Measurements from ENCODE around the gene SSR4. TPM values are rescaled to one million over a fixed set of nuclear protein-coding genes. Genes with fewer than 3 reads are reported as not detected.
A peak's percentile ranks its signal among the peaks of the same experiment; 100 is the strongest.

SSR4 gene
- total and polyA plus RNA-seq, 2 of the 8 experiments (the other 6 are each of a cell fraction or from before 2014, with no cell fraction given): 168 to 642 TPM

DNA sequence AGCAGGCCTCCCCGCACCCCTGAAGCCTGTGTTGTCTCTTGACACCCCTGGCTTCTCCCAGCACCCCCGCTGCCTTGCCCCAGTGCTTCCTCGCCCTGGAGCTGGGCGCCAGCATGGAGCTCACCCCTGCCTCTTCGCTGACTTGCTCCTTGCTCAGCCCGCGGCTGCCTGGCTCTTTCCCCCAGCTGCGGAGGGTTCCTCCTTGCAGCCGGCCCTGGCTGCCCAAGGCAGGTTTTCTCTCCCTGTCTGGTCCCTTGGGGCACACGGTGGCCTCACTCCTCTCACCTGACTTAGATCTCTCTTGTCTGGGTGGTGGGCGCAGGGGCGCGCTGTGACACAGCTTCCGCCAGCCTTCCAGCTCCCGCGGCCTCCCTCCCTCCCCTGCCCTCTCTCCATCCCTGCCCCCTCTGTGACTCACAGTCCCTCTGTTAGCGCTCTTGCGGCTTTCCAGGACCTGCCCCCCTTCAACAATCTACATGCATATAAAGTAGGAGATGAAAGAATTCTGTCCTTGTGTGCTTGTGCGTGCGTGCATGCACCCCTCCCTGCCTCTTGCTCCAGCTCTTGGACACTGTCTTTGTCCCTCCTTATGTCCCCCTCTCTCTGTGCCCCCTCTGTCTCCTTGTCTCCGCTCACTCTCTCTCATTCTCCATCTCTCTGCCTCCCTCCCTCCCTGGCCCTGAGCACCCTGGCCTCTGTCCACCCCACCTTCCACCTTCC, 28.2 kb upstream of the SSR4 start:
- CTCF ChIA-PET (ENCODE audit: partially characterized antibody): interaction anchor here (0.6 to 2.3 kb wide), 12 partner anchors 12 to 182 kb away, joined by 3 to 7 read pairs (median 4); no protein-coding TSS in a partner anchor

More for the DNA sequence above, 28.2 kb upstream of the SSR4 start:
- Histone ChIP-seq H3K18ac (ENCODE audit: extremely low read depth, low read length) (peak overlapping the region; percentile 7; the same call in 1 of the 2 replicates), H3K9me3 (ENCODE audit: insufficient read depth in 2 of 2, low read depth in 1 of 2, low read length in 1 of 2) (no peaks in the 10 kb centered on the region), H4K91ac (replicated peaks; ENCODE audit: insufficient read length, low read length) (peak overlapping the region; percentile 54), H3K27ac (ENCODE audit: low read depth, low read length) (no peak overlapping the region), H3K14ac (ENCODE audit: insufficient read length) (no peak overlapping the region), H4K20me1 (replicated peaks in 1 of 2; ENCODE audit: control insufficient read depth in 1 of 2, insufficient read depth in 2 of 2, low read length in 2 of 2) (no peaks in the 10 kb centered on the region), H3K9ac (replicated peaks in 1 of 4; ENCODE audit: extremely low read depth in 1 of 4, low read depth in 3 of 4, low read length in 3 of 4) (no peak overlapping the region), H2BK12ac (ENCODE audit: low read depth, low read length) (peak overlapping the region; percentile 27; the same call in 1 of the 2 replicates), H3K79me1 (ENCODE audit: low read depth, low read length) (no peaks in the 10 kb centered on the region), H3K23ac (ENCODE audit: insufficient read length) (no peak overlapping the region), H2BK15ac (ENCODE audit: low read length) (no peak overlapping the region), H3K79me2 (ENCODE audit: control insufficient read depth in 1 of 2, insufficient read depth in 2 of 2, low read length in 2 of 2) (no peaks in the 10 kb centered on the region), H3K36me3 (ENCODE audit: control insufficient read depth in 2 of 4, insufficient read depth in 4 of 4, low read length in 3 of 4) (no peaks in the 10 kb centered on the region), H3K4me1 (replicated peaks in 1 of 4; ENCODE audit: control insufficient read depth in 3 of 4, insufficient read depth in 4 of 4, low read length in 3 of 4) (peaks cover 0 to 8% (median 4%) of the 10 kb centered on the region in 4 experiments; a peak in 5 of 7 replicates), H3K4me2 (ENCODE audit: insufficient read depth in 1 of 2, low read depth in 2 of 2, low read length in 2 of 2) (no peak overlapping the region), H3K4ac (replicated peaks; ENCODE audit: insufficient read length, low read depth, low read length) (no peak overlapping the region), H2BK120ac (replicated peaks; ENCODE audit: low read depth, low read length) (no peak overlapping the region), H3K27me3 (replicated peaks in 1 of 4; ENCODE audit: control insufficient read depth in 3 of 4, extremely low read depth in 1 of 4, insufficient read depth in 3 of 4, low read length in 3 of 4) (no peaks in the 10 kb centered on the region), H4K5ac (ENCODE audit: insufficient read length, low read depth, low read length) (no peak overlapping the region), H2BK20ac (ENCODE audit: low read length) (no peak overlapping the region), H2BK5ac (ENCODE audit: low read depth, low read length) (no peak overlapping the region), H2AK5ac (ENCODE audit: low read depth, low read length) (no peak overlapping the region), H3K23me2 (ENCODE audit: low read depth, low read length) (no peaks in the 10 kb centered on the region), H4K8ac (ENCODE audit: extremely low read depth, insufficient read depth, low read length) (0 out of 2 replicates have a peak overlapping the region, but pooled peaks have one; percentile 14), H3K4me3 (ENCODE audit: extremely low read depth in 1 of 4, insufficient read depth in 2 of 4, low read depth in 3 of 4, low read length in 4 of 4) (no peak overlapping the region), H3K56ac (replicated peaks; ENCODE audit: insufficient read length, low read depth, low read length) (no peak overlapping the region), H2AFZ (ENCODE audit: low read length) (no peak overlapping the region)
- FAIRE-seq (no peak), DNase-seq (ENCODE audit: low read depth in 1 of 2, low spot score in 2 of 2) (no peak)
- no peak for TF ChIP-seq BRCA1 (IDR thresholded peaks at IDR 0.05; ENCODE audit: low read depth, low read length)
- no peak for TF ChIP-seq BACH1 (IDR thresholded peaks at IDR 0.05; ENCODE audit: low read length)
- TF ChIP-seq SIX5 (IDR thresholded peaks at IDR 0.05; ENCODE audit: low read depth, low read length): no peak
- no peak for TF ChIP-seq CHD1 (IDR thresholded peaks at IDR 0.05; ENCODE audit: low read depth, low read length)
- TF ChIP-seq CTCF (IDR thresholded peaks at IDR 0.05; ENCODE audit: control extremely low read depth in 1 of 3, insufficient read depth in 1 of 3, low read depth in 1 of 3, low read length in 3 of 3): no peak
- TF ChIP-seq SAP30 (IDR thresholded peaks at IDR 0.05; ENCODE audit: insufficient read depth, insufficient replicate concordance, low read length): no peak
- WGBS, 2 experiments (ENCODE audit: extremely low coverage in 1 of 2, insufficient coverage in 1 of 2, insufficient read length in 1 of 2, insufficient replicate concordance in 2 of 2, low coverage in 1 of 2, low lambda C conversion rate in 2 of 2, missing lambda C conversion rate in 1 of 2): 73% methylated on average over 2 of the region's 21 CpGs; no CpG with 5 or more reads in 1 of the 2 experiments
- POLR2A ChIA-PET (ENCODE audit: partially characterized antibody): interaction anchor here (0.7 to 3.0 kb wide), 6 partner anchors 9 to 160 kb away, joined by 3 to 13 read pairs (median 3); partner anchors contain the start of gene ARHGAP4

Measured in H1 (cell line).